T-helper 2 cell treated with Interferon-gamma antibody and Interleukin-4, amounts not matched to agents 100 ng/mL and 5 ng/mL, for 36 hours (primary cell): ENCODE data around the gene ANO2. TPM values are rescaled to one million over a fixed set of nuclear protein-coding genes. Genes with fewer than 3 reads are reported as not detected.
"Not testable (repeated sequence)": the region's sequence is repeated elsewhere in the genome, so short reads cannot be mapped to it uniquely, and the experiment has no call there.

Experiments
- intact Hi-C: fragments of 100-400 bp; cut with micrococcal nuclease; formaldehyde crosslinking; loops from one replicate; pipeline ENCODE4 v1.15.1; 2023
- total RNA-seq: library from RNA; stranded (reverse); gene quantifications from 2 replicates; pipeline ENCODE4 v1.2.3, GENCODE V29; 2022

Gene ANO2
- total RNA-seq, 1 donor from 2014 or later: not detected

DNA sequence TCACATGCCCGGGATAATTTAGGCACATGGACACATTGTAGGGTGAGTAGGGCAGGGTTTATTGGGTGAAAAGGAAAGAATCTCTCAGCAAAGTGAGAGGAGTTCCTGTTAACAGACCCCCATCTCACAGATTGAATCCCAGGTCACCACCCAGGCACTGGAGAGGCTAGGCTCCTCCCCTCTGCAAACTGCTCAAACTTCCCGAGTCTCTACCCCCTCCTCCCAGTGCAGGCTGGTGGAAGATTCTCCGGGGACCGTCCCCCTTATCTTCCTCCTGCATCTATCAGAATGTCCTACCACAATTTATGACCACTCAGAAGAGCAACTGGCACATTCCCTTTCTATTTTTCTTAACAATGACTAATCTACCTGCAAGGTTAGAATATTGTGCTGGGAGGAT, 387.2 kb downstream of the ANO2 start:
- intact Hi-C loops: no loop called here

DNA sequence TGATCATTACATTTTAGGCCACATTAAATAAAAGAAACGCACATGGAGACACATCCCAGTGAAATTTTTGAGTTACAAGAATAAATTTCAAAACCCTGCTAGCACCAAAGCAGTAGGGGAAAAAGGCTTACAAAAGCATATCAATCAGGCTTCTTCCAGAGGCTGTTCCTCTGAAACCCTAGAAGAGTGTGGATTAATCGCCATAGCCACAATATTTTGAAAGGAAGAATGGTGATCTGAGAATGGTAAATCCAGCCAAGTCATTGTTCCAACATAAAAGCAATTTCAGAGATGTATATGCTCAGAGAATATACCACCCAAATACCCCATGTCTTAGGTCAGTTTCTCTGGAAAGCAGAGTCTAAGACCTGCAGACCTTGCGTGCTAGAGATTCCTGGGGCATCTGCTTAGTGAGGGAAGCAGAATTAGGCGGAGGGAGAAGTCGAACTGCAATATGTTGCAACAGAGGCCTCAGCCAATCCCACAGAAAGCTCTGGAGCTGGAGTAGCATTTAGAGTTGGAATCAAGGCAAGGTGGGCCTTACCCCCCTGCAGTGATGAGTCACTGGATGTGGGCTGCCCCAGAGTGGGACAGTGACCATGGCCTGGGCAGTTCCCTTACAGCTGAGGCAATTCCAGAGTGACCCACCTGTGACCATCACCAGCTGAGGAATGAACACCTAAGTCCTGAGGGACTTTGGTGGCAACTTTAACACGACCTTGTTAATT, 387.9 kb downstream of the ANO2 start:
- intact Hi-C loops: no loop called here

DNA sequence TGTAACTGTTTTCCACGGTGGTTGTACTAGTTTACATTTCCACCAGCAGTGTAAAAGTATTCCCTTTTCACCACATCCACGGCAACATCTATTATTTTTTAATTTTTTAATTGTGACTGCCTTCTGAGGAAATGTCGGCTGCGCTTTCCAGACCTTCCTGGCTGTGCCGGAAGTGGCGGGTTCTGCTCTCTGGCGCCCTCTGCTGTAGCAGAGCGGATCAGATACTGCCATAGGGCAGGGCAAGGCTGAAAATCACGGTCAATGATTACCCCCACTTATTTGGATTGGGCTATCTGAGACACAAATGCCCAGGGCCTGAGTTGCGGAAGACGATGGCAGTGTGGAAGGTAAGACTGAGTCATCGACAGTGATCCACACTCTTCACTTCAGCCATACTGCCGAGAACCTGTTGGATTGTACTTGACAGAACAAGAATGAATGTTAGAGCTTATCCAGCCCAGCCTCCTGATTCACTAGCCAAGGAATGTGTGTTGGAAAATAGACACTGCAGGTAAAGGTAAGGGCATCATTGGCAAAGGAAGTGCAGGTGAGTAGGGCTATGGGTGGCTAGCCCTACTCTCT, 388.9 kb downstream of the ANO2 start:
- intact Hi-C loops: no loop called here

DNA sequence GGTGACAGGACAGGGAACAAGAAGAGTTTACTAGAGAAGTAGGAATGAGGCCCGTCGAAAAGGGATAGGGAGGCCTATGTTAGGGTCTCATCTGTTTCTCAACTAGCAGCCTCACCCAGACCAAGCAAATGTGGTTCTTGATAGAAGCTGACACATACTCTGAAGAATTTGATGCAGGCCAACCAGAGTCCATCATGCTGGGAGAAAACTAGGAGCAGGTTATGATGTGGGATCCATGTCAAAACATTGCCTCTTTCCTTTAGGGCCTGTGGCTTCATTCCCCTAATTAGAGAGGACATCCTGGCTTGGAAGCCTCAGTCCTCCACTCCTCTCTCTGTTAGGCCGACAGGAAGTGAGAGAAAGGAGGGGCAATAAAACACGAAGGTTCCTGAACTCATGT, 390.3 kb downstream of the ANO2 start:
- intact Hi-C loops: no loop called here

GRCh38 chr12:5549011-5549410, 396.0 kb downstream of the ANO2 start:
- intact Hi-C loops: no loop called here

DNA sequence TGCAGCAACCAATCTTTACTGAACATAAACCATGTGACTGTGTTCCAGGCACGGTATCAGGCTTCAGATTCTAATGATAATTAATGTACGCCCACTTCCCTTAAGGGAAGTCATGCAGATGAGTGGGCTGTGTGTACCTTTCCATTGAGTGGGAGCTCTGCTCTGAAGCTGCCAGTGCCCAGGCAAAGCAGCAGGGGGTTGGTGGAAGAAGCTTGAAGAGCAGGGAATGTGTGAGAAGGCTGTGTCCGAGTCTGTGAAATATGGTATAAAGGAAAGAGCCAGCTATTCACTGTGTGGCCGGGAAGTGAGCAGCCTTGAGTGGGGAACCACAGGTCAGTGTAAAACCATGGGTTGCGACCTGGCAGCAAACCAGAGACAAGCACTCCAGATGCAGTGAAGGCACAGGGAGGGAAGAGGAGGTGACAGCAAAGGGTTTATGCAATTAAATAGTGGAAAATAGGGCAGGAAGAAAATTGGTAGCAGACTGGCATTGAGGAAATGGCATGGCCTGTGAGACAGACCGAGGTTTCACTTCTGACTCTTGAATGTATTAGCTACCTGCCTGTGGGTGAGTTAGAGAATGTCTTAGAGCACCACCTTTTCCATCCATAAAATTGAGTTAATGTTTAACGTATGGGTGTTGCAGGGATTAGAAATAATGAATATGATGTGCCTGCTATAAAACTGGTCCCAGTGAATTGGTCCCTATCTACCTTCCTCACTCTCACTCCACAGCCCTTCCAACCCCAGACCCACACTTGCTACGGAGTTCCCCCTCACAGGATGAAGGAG, 396.7 kb downstream of the ANO2 start:
- intact Hi-C loops: no loop called here

DNA sequence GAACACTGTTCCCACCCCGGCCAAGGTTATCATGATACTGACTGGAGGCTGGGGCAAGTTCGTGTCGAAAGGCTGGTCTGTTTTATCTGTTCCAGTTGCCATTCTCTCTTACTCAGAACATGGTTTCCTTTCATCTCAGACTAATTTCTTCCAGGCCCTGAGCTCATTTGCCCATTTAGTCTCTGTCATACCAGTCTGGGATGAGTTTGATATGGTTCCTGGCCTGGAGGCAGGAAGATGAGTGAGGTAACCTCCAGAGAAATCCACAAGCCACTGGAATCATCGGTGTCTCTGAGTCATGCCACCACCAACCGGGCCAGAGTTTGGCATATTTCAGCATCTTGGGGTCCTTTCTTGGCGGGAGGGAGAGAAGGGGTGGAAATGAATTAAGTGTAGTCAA, 398.4 kb downstream of the ANO2 start:
- intact Hi-C loops: no loop called here

DNA sequence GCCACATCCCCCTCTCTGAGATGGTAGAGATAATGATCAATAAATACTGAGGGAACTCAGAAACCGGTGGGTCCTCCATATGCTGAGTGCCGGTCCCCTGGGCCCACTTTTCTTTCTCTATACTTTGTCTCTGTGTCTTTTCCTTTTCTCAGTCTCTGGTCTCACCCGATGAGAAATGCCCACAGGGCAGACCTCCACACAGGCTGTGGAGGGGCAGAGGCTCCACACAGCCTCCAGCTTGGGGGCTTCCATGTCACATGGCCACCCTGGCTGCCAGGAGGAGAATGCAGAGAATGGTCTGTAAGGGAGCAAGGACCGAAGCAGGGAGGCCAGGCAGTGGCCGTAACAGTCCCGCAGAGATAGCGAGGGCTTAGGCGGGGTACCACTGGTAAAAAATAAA, 407.3 kb downstream of the ANO2 start:
- intact Hi-C loops: no loop called here

DNA sequence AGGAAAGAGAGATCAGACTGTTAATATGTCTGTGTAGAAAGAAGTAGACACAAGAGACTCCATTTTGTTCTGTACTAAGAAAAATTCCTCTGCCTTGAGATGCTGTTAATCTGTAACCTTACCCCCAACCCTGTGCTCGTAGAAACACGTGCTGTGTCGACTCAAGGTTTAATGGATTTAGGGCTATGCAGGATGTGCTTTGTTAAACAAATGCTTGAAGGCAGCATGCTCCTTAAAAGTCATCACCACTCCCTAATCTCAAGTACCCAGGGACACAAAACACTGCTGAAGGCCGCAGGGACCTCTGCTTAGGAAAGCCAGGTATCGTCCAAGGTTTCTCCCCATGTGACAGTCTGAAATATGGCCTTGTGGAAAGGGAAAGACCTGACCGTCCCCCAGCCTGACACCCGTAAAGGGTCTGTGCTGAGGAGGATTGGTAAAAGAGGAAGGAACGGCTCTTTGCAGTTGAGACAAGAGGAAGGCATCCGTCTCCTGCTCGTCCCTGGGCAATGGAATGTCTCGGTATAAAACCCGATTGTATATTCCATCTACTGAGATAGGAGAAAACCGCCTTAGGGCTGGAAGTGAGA, 407.9 kb downstream of the ANO2 start:
- intact Hi-C loops: not testable (repeated sequence)

- intact Hi-C loops: no loop called here
These were observed 409.5 kb downstream of the ANO2 start for GRCh38 chr12:5535541-5535940.

DNA sequence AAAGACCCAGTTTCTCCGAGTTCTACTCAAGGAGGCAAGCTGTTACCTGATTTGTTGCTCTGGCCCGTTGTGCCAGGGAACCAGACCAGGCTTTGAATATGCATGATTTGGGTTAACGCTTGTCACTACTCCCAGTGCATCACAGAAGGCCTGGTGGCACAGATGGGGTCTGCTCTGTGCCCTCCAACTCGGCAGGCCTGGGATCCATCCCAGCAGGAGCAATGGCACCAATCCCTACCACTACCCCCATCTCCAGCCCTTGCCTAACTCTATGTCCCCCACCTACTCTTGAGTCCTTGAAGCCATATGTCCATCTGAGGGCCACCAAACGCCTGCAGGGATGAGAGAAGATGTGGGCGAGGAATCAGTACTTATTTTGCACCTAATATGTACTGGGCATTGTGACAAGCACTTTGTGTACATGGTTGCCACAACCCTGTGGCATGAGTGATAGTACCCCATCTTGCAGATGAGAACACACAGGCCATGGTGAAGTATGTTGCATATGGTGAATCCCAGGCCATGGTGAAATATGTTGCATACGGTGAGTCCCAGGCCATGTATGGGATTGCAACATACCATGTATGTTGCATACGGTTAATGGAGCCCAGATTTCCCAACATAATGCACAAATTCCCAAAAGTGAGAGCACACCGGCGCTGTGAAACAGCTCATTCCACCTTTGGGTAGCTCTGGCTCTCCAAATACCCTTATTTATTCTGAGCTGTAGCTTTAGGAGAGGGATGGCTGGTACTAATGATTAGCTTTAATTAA, 410.4 kb downstream of the ANO2 start:
- intact Hi-C loops: no loop called here

GRCh38 chr12:5533368-5533767, 411.7 kb downstream of the ANO2 start:
- intact Hi-C loops: no loop called here

DNA sequence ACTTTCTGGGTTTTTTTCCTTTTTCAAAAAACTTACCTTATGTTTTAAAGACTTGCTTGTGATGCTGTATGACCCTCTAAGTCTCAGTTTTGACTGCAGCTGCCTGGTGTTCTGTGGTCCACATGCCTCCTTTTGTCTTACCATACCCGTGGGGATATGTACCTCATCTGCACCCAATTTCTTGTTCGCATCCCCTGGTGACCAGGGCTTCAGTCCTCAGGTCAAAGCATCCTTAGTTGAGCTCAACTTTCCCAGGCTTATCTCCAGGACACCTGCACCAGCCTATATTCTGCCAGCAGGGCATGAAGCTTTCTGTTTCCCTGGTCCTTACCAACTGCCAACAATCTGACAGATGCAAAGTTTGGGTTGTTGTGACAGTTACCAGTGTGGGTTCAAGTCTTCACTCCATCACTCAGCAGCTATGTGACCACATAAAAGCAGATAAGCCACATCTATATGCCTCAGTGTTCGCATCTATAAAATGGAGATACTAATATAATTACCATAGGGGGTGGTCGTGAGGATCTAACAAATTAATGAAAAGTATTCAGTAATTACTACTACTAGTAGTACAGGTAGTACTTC, 419.2 kb downstream of the ANO2 start:
- intact Hi-C loops: no loop called here

DNA sequence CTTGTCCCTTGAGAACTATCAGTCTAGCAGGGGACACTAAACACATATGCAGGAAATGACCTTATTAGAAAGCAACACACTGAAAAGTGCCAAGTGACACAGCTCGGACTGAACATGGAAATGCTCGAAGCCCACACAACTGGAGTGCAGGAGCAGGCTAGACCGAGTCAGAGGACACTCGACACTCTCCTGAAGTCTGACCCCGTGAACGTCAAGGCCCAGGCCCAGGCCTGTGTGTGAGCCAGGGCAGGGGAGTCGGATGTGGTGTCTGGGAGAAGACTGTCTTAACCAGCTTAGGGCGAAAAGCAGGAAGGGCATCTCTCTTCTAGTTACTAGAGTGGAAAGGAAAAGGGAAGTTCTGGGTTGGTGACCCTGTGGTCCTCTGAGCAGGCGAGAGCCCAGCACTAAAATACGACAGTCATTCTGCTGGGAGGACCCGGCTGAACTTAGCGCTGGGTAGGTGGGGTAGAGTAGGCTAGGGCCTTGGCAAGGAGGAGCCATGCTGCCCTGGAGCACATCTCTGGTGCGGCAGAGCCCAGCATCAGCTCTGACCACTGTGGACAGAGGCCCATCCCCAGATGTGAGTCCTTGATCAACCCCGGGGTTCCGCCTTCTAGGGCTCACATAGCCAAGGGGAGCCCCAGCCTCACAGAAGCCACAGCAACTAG, 420.2 kb downstream of the ANO2 start:
- intact Hi-C loops: no loop called here

DNA sequence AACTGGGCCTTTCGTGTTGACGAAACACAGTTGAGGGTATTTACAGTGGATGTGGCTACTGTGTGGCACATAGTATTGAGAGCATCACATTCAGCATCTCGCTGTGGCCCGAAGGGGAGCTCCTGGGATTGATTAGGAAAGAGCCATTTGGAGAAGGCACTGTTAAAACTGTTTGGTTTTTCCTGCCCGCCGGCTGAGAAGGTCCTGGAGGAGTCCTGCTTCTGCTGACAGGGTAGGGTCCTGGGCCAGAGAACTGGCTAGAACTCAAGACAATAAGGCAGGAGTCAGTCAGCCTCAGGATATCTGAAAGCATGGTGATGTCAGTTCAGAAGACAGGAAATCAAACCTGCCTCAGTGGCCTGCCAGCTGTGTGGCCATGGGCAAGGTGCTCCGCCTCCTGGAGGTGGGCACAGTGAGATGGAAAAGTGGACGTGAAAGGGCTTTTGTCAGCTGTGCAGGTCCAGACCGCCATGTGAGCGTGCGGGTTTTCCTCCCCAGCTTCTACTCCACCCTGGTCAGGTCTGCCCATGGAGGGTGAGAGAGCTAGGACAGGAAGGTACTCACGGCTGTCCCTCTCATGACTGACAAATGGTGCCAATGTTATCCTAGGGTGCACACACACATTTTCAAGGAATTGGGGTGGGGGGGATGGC, 420.8 kb downstream of the ANO2 start:
- intact Hi-C loops: no loop called here

- intact Hi-C loops: no loop called here
These were observed 421.5 kb downstream of the ANO2 start for GRCh38 chr12:5523396-5524115.

DNA sequence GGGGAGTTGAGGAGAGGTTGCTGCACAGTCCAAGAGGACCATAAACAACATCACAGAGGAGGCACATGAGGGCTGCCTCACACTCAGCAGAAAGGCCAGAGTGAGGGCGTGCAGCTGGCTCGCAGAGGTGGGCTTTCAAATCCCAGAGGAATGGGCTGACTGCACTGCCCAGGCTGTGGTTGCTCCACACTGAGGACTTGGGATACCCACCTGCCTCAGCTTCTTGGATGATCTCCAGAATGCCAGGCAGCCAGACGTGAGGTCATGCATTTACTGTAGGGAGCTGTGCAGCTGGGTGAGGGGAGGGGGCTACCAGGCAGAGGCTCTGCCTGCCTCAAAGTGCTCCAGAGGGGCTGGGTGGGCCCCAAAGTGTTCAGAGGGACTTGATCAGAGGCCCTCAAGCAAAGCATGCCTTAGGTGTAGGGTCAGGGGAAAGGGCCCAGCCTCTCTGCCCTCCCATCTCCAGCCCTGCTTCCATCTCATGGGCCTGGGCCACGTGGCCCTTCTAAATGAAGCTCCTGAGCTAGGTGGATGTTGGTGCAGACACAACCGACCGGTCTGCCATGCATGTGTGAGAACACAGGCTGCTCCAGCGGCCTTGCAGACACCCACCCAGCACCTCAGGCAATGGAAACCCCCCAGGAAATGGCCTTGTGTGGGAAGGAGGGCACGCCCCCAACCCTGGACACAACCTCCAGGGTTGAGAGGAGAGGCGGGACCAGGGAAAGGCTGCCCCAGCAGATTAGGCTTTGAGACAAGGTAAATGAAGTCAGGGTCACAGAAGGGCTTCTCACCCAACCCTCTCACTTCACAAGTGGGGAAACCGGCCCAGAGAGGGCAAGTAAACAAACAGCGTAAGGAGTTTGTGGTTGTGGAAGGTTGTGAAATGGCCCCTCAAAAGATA, 422.4 kb downstream of the ANO2 start:
- intact Hi-C loops: no loop called here
